Lower lobe of right lung (tissue), 2 donors: ENCODE measurements around the gene SLC35A3. TPM values are rescaled to one million over a fixed set of nuclear protein-coding genes. Genes with fewer than 3 reads are reported as not detected.

ENCODE experiments used
- ATAC-seq, 2 donors: fragments of 200-7000 bp; cut with Tn5 transposase; one replicate each; pipeline ENCODE4 v1.9.1; 2020 to 2022; ENCODE audit warnings: mild to moderate bottlenecking in 2 of 2, moderate library complexity in 2 of 2
- DNase-seq: peaks from one replicate; pipeline ENCODE4 v3.0.0-alpha.2; 2020
- H3K27ac ChIP-seq: fragments of 200-600 bp; one replicate; pipeline ENCODE4 v1.8.0; 2022
- H3K27me3 ChIP-seq: fragments of 200-600 bp; one replicate; pipeline ENCODE4 v1.8.0; 2022; ENCODE audit warnings: low read depth
- H3K36me3 ChIP-seq: fragments of 200-600 bp; one replicate; pipeline ENCODE4 v1.8.0; 2022; ENCODE audit warnings: mild to moderate bottlenecking
- H3K4me1 ChIP-seq: fragments of 200-600 bp; one replicate; pipeline ENCODE4 v1.8.0; 2022
- H3K4me3 ChIP-seq: fragments of 200-600 bp; one replicate; pipeline ENCODE4 v1.8.0; 2022; ENCODE audit warnings: mild to moderate bottlenecking
- H3K9me3 ChIP-seq: fragments of 200-600 bp; one replicate; pipeline ENCODE4 v1.8.0; 2022
- intact Hi-C: fragments of 100-400 bp; cut with DNase I; formaldehyde crosslinking; loops from one replicate; pipeline ENCODE4 v1.11.0; 2022
- total RNA-seq: library from RNA; stranded (reverse); fragmentation: NEBNext Ultra II Directional; extraction: Animal tissue kit (Norgen Biotek cat#: 25700); gene quantifications from one replicate; pipeline ENCODE4 v1.2.1, GENCODE V29; 2021
- TF ChIP-seq, protein P1 (sequence below): fragments of 200-600 bp; IDR thresholded peaks from one replicate; pipeline ENCODE4 v1.8.0; 2022; ENCODE audit warnings: antibody characterized with exemption, mild to moderate bottlenecking
- donor health status: DM: no; HTN: yes; CAD: no; lungs with severe emphysema.

The SLC35A3 gene
- total RNA-seq, 1 donor from 2014 or later = 30.6 TPM

DNA sequence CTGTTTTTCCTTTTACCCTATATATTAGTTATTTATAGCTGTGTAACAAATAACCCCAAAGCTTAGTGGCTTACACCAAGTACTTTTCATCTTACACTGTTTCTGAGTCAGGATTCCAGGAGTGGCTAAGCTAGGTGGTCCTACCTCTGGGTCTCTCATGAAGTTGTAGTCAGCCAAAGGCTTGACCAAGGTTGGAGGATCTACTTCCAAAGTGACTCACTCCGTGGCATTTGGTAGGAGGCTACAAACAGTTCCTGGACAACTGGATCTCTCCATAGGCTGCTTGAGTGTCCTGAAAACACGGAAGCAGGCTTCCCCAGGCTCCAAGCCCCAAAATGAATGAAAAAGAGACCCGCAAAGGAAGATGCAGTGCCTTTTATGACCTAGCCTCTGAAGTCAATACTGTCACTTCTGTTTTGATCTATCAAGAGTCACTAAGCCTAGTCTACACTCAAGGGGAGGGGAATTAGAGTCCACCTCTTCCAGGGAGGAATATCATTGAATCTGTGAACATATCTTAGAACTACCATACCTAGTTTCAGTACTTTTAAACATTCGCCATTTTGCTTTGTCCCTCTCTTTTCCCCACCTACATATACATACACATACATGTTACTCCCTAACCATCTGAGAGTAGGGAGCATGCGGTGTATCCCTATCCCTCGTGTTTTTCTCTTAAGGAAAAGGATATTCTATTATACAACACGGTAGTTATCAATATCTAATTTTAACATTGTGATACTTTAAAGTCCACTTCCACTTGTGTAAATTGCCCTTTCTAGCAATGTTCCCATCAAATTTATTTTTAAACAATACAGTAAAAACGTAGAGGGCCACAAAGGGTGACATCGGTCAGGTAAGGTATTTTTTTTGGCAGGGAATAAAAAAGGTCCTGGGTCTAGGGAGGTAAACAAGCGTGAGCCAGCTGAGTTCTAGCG lies 67.2 kb downstream of the SLC35A3 start:
- Histone ChIP-seq H3K36me3 (no peaks in the 10 kb centered on the region), H3K27ac (peak overlapping the region; percentile 97), H3K4me3 (peak overlapping the region; percentile 86), H3K27me3 (no peaks in the 10 kb centered on the region), H3K4me1 (peaks cover 37% of the 10 kb centered on the region), H3K9me3 (no peaks in the 10 kb centered on the region)
- ATAC-seq (peak in 1 of 2 donors; percentile 14), DNase-seq (no peak)
- TF ChIP-seq, protein P1, sequence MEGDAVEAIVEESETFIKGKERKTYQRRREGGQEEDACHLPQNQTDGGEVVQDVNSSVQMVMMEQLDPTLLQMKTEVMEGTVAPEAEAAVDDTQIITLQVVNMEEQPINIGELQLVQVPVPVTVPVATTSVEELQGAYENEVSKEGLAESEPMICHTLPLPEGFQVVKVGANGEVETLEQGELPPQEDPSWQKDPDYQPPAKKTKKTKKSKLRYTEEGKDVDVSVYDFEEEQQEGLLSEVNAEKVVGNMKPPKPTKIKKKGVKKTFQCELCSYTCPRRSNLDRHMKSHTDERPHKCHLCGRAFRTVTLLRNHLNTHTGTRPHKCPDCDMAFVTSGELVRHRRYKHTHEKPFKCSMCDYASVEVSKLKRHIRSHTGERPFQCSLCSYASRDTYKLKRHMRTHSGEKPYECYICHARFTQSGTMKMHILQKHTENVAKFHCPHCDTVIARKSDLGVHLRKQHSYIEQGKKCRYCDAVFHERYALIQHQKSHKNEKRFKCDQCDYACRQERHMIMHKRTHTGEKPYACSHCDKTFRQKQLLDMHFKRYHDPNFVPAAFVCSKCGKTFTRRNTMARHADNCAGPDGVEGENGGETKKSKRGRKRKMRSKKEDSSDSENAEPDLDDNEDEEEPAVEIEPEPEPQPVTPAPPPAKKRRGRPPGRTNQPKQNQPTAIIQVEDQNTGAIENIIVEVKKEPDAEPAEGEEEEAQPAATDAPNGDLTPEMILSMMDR = no peak
- intact Hi-C loops = no loop called here

DNA sequence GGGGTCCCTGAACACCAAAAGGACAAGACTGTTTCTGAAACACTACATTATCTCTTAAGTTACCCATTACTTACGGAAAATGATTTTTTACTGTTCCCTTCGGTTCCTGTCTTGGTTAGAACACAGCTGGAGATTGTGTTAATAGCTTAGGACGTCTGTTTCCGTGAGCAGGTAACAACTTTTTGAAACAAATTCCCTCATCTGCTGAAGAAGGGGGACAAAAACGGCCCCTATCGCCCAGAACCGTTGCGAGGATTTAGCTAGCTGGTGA lies 67.8 kb downstream of the SLC35A3 start:
- Histone ChIP-seq H3K27me3 (no peaks in the 10 kb centered on the region), H3K27ac (peak overlapping the region; percentile 97), H3K36me3 (no peaks in the 10 kb centered on the region), H3K4me3 (peak overlapping the region; percentile 86), H3K4me1 (peaks cover 42% of the 10 kb centered on the region), H3K9me3 (no peaks in the 10 kb centered on the region)
- ATAC-seq (no peak), DNase-seq (no peak)
- TF ChIP-seq, protein P1 = no peak
- intact Hi-C loops = no loop called here

DNA sequence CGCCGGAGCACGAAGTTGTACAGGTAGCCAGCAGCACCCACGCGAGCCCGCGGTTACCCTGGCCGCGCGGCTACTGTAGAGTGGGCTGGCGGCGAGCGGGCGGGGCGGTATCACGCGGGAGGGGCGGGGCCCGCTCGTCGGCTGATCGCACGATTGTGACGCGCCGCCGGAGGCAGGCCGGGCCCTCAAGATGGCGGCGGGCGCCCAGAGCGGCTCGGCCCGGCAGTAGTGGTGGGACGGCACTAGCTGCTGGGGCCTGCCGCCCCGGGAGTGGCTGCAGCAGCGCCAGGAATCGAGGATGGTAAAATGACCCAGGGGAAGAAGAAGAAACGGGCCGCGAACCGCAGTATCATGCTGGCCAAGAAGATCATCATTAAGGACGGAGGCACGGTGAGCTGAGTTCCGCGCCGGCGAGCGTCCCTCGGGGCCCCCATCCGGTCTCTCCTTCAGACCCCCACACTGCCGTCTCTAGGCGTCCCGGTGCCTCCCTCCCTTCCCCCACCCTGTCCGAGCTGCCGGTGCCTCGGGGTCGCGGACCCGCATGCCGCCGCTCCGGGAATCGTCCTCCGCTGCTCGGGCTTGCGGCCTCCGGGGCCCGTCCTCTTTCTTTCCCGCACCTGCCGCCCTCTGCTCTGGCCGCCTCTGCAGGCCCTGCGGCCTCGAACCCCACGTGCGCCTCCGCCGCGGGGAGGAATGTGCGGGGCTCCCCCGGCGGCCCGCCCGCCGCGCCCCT lies 68.3 kb downstream of the SLC35A3 start:
- Histone ChIP-seq H3K36me3 (no peaks in the 10 kb centered on the region), H3K4me1 (peaks cover 43% of the 10 kb centered on the region), H3K27ac (peak overlapping the region; percentile 97), H3K4me3 (peak overlapping the region; percentile 86), H3K9me3 (no peaks in the 10 kb centered on the region), H3K27me3 (no peaks in the 10 kb centered on the region)
- peak; percentile 95 for DNase-seq
- TF ChIP-seq, protein P1 = no peak
- intact Hi-C loops = no loop called here
- ATAC-seq = peak; percentile 99

DNA sequence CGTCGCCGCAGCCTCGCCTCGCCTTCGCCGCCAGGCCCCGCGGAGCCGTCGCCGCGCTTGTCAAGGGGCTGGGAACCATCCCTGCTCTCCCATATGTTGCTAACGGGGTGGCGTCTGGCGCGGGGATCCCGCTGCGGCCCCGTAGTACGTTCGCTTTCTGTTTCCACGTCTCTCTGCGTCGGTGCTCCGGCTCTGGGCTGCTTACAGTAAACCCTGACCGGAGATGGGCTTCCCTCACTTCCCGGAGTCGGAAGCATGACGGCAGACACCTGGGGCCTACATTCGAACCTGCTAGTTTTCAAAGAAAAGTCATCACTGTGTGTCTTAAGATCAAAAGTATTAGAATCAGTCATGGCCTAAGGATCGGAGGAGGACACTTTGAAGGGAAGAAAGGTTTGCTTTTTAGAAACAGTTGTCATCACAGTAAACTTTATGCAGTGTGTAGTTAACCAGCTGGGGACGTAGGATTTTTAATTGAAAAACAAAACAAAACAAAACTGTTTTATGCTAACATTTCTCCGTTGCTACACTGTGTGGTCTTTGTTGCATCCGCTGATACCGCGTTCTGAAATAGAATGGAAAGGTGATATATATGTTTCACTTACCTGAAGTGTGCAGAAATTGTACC lies 69.0 kb downstream of the SLC35A3 start:
- ATAC-seq = peak; percentile 77 to 78
- TF ChIP-seq, protein P1 = no peak
- peak; percentile 81 for DNase-seq
- Histone ChIP-seq H3K36me3 (no peaks in the 10 kb centered on the region), H3K4me3 (peak overlapping the region; percentile 86), H3K27me3 (no peaks in the 10 kb centered on the region), H3K4me1 (peaks cover 43% of the 10 kb centered on the region), H3K27ac (peak overlapping the region; percentile 97), H3K9me3 (no peaks in the 10 kb centered on the region)
- intact Hi-C loops = no loop called here

DNA sequence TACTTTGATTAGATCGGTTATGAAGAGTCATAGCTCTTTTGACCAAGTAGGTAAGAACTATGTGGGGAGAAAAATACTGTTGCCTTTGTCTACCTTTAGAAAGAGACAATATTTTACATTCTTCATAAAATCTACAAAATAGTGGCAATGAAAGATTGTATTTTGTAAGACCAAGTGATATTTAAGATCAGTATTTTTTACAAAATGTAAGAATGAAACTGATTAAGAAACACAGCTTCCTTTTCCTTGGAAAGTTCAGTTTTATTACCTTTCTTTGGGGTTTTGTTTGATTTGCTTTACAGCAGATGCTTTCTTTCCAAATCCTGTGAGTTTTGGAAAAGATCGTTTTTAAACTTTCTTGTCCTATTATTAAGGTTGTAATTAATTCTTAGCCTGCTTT lies 69.8 kb downstream of the SLC35A3 start:
- H3K36me3 ChIP-seq = no peaks in the 10 kb centered on the region
- peak overlapping the region; percentile 86 for H3K4me3 ChIP-seq
- H3K27me3 ChIP-seq = no peaks in the 10 kb centered on the region
- H3K9me3 ChIP-seq = no peaks in the 10 kb centered on the region
- intact Hi-C loops = no loop called here
- H3K4me1 ChIP-seq = peaks cover 43% of the 10 kb centered on the region
- ATAC-seq (no peak), DNase-seq (no peak)
- TF ChIP-seq, protein P1 = no peak
- peak overlapping the region; percentile 97 for H3K27ac ChIP-seq
